AG04450 (cell line): Measurements from ENCODE around the gene BMPR1B. TPM values are rescaled to one million over a fixed set of nuclear protein-coding genes. Genes with fewer than 3 reads are reported as not detected.

Source experiments
- CTCF ChIA-PET: fragments of 300-600, 350-600 bp; formaldehyde crosslinking; extraction: SDS; loops from one replicate; lab custom pipeline; 2022; ENCODE audit warnings: antibody characterized with exemption, inconsistent platforms; lab: Charles Lee
- POLR2A ChIA-PET: fragments of 350-600 bp; formaldehyde crosslinking; extraction: SDS; loops from one replicate; lab custom pipeline; 2021; ENCODE audit warnings: antibody characterized with exemption, inconsistent platforms; lab: Yijun Ruan, JAX
- DNase-seq: peaks from one replicate; pipeline ENCODE4 v3.0.0-alpha.2; 2011; ENCODE audit warnings: low read depth, low spot score
- H3K27ac ChIP-seq: one replicate; pipeline ENCODE4 v1.5.1; 2012; ENCODE audit warnings: low read depth, low read length, control low read depth
- H3K27me3 ChIP-seq: one replicate; pipeline ENCODE4 v1.6.0; 2012; ENCODE audit warnings: low read length; ENCODE audit not compliant: control insufficient read depth, insufficient read depth
- H3K4me3 ChIP-seq: 2 replicates; pipeline ENCODE4 v1.5.1; 2011; ENCODE audit warnings: mild to moderate bottlenecking, low read depth, low read length, control low read depth
- H3K9me3 ChIP-seq: 2 replicates; pipeline ENCODE4 v1.5.1; 2012; ENCODE audit warnings: low read length; ENCODE audit not compliant: control insufficient read depth, insufficient read depth
- polyA plus RNA-seq: library from polyadenylated mRNA; depleted of rRNA; stranded (reverse); fragments of >200 nt; gene quantifications from 2 replicates; pipeline ENCODE4 v1.2.3, GENCODE V29; 2011
- TF ChIP-seq, protein P1 (sequence below): IDR thresholded peaks from 2 replicates; pipeline ENCODE4 v1.5.1; 2011; ENCODE audit warnings: low read depth, low read length, control low read depth, inconsistent platforms

Gene BMPR1B
- polyA plus RNA-seq, 1 experiment, result 0.42 TPM

DNA sequence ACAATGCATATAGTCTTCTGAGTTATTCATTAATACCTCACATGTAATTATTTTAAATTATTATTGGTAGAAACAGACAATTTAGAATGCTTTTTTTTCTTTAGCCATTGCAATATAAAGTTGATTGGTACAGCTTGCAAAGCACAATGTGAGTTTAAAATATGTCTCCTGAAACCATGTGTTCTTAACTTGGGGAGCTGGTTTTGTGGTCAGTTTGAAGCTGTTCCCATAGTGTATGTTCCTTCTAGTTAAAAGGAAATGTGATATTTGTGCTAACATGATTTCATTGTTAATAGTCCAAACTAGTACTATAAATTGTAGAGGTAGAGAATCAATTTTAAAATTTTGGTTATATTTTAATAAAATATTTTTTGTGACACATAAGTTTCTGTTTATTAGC lies 247.2 kb downstream of the BMPR1B start:
- Histone ChIP-seq H3K27ac (no peak overlapping the region), H3K27me3 (no peaks in the 10 kb centered on the region), H3K9me3 (no peaks in the 10 kb centered on the region), H3K4me3 (no peak overlapping the region)
- CTCF ChIA-PET, result no interaction called here
- no peak for DNase-seq
- POLR2A ChIA-PET, result no interaction called here
- TF ChIP-seq, protein P1, sequence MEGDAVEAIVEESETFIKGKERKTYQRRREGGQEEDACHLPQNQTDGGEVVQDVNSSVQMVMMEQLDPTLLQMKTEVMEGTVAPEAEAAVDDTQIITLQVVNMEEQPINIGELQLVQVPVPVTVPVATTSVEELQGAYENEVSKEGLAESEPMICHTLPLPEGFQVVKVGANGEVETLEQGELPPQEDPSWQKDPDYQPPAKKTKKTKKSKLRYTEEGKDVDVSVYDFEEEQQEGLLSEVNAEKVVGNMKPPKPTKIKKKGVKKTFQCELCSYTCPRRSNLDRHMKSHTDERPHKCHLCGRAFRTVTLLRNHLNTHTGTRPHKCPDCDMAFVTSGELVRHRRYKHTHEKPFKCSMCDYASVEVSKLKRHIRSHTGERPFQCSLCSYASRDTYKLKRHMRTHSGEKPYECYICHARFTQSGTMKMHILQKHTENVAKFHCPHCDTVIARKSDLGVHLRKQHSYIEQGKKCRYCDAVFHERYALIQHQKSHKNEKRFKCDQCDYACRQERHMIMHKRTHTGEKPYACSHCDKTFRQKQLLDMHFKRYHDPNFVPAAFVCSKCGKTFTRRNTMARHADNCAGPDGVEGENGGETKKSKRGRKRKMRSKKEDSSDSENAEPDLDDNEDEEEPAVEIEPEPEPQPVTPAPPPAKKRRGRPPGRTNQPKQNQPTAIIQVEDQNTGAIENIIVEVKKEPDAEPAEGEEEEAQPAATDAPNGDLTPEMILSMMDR, result no peak

DNA sequence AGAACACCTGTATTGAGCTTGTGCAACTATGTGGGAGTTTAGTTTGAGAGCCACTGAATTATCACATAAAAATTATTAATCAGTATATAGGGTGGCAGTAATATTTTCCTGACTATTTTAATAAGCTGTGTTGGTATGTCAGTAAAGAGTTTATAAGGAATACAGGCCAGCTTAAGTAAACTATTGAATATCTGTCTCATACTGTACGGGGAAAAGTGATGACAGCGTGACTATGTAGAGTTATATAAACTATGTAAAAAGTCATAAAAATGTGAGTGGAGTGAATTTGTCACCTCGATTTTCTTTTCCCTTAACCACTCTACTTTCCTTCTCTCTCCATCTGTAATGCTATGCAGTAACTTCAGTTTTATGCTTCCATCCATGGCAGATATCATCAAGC lies 250.2 kb downstream of the BMPR1B start:
- H3K9me3 ChIP-seq, result no peaks in the 10 kb centered on the region
- TF ChIP-seq, protein P1, result no peak
- H3K27ac ChIP-seq, result no peak overlapping the region
- DNase-seq, result no peak
- POLR2A ChIA-PET, result no interaction called here
- CTCF ChIA-PET, result no interaction called here
- no peak overlapping the region for H3K4me3 ChIP-seq
- H3K27me3 ChIP-seq, result no peaks in the 10 kb centered on the region

DNA sequence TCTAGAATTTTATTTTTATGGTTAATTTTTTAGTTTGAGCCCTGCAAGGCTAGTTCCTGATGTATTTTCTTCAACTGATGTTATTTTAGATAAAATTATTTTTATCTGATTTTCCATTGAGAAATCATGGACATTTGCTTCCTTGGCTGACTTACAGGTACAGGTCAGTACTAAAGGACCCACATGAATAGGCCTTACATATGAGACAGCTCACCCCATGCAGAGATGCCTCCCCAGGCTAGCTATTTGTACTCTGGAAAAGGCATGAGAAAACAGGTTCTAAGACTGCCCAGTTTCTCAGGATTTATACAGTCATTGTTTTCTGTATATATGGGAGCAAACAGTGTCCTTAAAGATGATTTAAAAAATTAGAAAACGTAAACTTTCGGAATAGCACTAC lies 255.5 kb downstream of the BMPR1B start:
- CTCF ChIA-PET, result no interaction called here
- Histone ChIP-seq H3K27ac (no peak overlapping the region), H3K4me3 (no peak overlapping the region), H3K27me3 (no peaks in the 10 kb centered on the region), H3K9me3 (no peaks in the 10 kb centered on the region)
- no peak for DNase-seq
- POLR2A ChIA-PET, result no interaction called here
- TF ChIP-seq, protein P1, result no peak

DNA sequence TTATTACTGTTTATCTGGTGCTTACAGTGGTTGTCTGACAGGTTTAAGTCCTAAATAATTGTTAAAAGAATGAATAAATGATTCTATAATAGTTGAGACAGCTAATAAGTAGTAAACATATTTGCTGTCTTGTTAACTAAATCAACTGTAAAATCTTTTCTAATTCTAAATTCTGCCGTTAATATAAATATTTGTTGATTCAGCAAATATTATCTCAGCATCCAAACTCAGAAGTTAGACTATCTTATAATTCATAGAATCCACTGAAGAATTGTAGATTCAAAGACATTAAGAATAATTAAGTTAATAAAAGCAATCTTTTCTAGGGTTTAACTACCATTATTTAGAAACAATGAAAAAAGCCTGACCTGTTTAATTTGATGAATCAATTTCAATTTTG lies 256.3 kb downstream of the BMPR1B start:
- TF ChIP-seq, protein P1, result no peak

GRCh38 chr4:95017305-95018064 lies 259.7 kb downstream of the BMPR1B start:
- ChIA-PET POLR2A (no interaction called here), CTCF (interaction anchor here (1.0 kb wide), 1 partner anchor 396 kb away, joined by 3 read pairs; no protein-coding TSS in a partner anchor)
- H3K4me3 ChIP-seq, result no peak overlapping the region
- H3K27me3 ChIP-seq, result no peaks in the 10 kb centered on the region
- TF ChIP-seq, protein P1, result no peak
- no peak for DNase-seq
- no peak overlapping the region for H3K27ac ChIP-seq
- H3K9me3 ChIP-seq, result no peaks in the 10 kb centered on the region

More for the DNA sequence above, 256.3 kb downstream of the BMPR1B start:
- DNase-seq, result no peak
- Histone ChIP-seq H3K27ac (no peak overlapping the region), H3K9me3 (no peaks in the 10 kb centered on the region), H3K27me3 (no peaks in the 10 kb centered on the region), H3K4me3 (no peak overlapping the region)
- ChIA-PET CTCF (no interaction called here), POLR2A (no interaction called here)
